K562 (cell line): ENCODE measurements around the gene CABP7. TPM values are rescaled to one million over a fixed set of nuclear protein-coding genes. Genes with fewer than 3 reads are reported as not detected.

Experiments used
- ATAC-seq: fragments of 200-7000 bp; cut with Tn5 transposase; 3 replicates; pipeline ENCODE4 v1.9.1; 2020; ENCODE audit warnings: moderate library complexity
- BruUV-seq: library from RNA; stranded (reverse); fragments of 400-500 nt; replicated peaks from 2 replicates; lab custom pipeline; 2021; lab: Mats Ljungman, UMichigan
- CTCF ChIA-PET: fragments of 300-600 bp; formaldehyde crosslinking; extraction: SDS; loops from one replicate; lab custom pipeline; 2021; ENCODE audit warnings: low intra/inter-chr PET ratio; lab: Yijun Ruan, JAX
- POLR2A ChIA-PET: fragments of 300-600, 350-650 bp; sonication (Branson Sonifier 250); formaldehyde crosslinking; extraction: SDS; loops from one replicate; lab custom pipeline; 2021; ENCODE audit warnings: antibody characterized with exemption, inconsistent platforms; lab: Yijun Ruan, JAX
- DNase-seq, 4 experiments: peaks; one replicate each; pipeline versions ENCODE4 v3.0.0 to v3.0.0-alpha.2; 2011 to 2018; ENCODE audit warnings: low spot score in 3 of 4, mixed read lengths in 3 of 4; ENCODE audit errors: extremely low read depth in 1 of 4
- FAIRE-seq: peaks from 2 replicates; lab custom pipeline; 2011; peaks lifted over from hg19 to GRCh38; lab: Jason Lieb, UNC
- H2AFZ ChIP-seq: 2 replicates; pipeline ENCODE4 v1.6.0; 2011; ENCODE audit warnings: low read depth, low read length, control low read depth, inconsistent platforms
- H3K27ac ChIP-seq: fragments of 200-600 bp; 3 replicates; pipeline ENCODE4 v1.8.0; 2011; ENCODE audit warnings: low read depth, mild to moderate bottlenecking, control low read depth, inconsistent platforms, low read length, moderate library complexity, mixed read lengths; ENCODE audit errors: extremely low read depth
- H3K27me3 ChIP-seq, 2 experiments: fragments of 300-600 bp in 1 of 2; 2 replicates in 1 of 2; 3 replicates in 1 of 2; pipeline versions ENCODE4 v1.6.0 to v1.8.0; 2011; ENCODE audit warnings: inconsistent platforms in 2 of 2, low read length in 2 of 2, mild to moderate bottlenecking in 1 of 2, mixed read lengths in 1 of 2, moderate library complexity in 1 of 2; ENCODE audit not compliant: control insufficient read depth in 2 of 2, insufficient read depth in 2 of 2
- H3K36me3 ChIP-seq: fragments of 300-600 bp; 3 replicates; pipeline ENCODE4 v1.8.0; 2011; ENCODE audit warnings: mild to moderate bottlenecking, low read length, inconsistent platforms; ENCODE audit not compliant: control insufficient read depth, insufficient read depth
- H3K4me1 ChIP-seq, 2 experiments: fragments of 200-600 bp in 1 of 2; replicated peaks in 1 of 2; 2 replicates in 1 of 2; 3 replicates in 1 of 2; pipeline versions ENCODE4 v1.5.1 to v1.8.0; 2011; ENCODE audit warnings: inconsistent platforms in 2 of 2, low read length in 2 of 2, mild to moderate bottlenecking in 1 of 2, mixed read lengths in 1 of 2, moderate library complexity in 1 of 2; ENCODE audit not compliant: control insufficient read depth in 2 of 2, insufficient read depth in 2 of 2
- H3K4me2 ChIP-seq: 2 replicates; pipeline ENCODE4 v1.6.1; 2011; ENCODE audit warnings: low read length, control low read depth, inconsistent platforms, mixed read lengths; ENCODE audit not compliant: insufficient read depth
- H3K4me3 ChIP-seq: fragments of 200-600 bp; sonication (generic), shearing (Covaris generic); 2 replicates; pipeline ENCODE4 v1.5.1; 2016; ENCODE audit warnings: control low read depth, inconsistent platforms
- H3K79me2 ChIP-seq: fragments of 200-600 bp; 3 replicates; pipeline ENCODE4 v1.8.0; 2011; ENCODE audit warnings: low read length, inconsistent platforms; ENCODE audit not compliant: control insufficient read depth, insufficient read depth
- H3K9ac ChIP-seq, 2 experiments: 2 replicates each; pipeline versions ENCODE4 v1.6.0 to v1.6.1; 2011; ENCODE audit warnings: low read depth in 2 of 2, low read length in 2 of 2, control low read depth in 1 of 2, inconsistent platforms in 1 of 2, mild to moderate bottlenecking in 1 of 2, mixed read lengths in 1 of 2; ENCODE audit not compliant: insufficient read depth in 1 of 2
- H3K9me1 ChIP-seq: one replicate; pipeline ENCODE4 v1.6.0; 2011; ENCODE audit warnings: inconsistent platforms, mild to moderate bottlenecking, low read length, moderate library complexity; ENCODE audit not compliant: control insufficient read depth, insufficient read depth
- H3K9me3 ChIP-seq: replicated peaks from 2 replicates; pipeline ENCODE4 v1.5.1; 2011; ENCODE audit warnings: low read depth, low read length, inconsistent platforms; ENCODE audit not compliant: control insufficient read depth, insufficient read depth
- H4K20me1 ChIP-seq: replicated peaks from 2 replicates; pipeline ENCODE4 v1.6.1; 2011; ENCODE audit warnings: low read length, inconsistent platforms, mixed read lengths; ENCODE audit not compliant: control insufficient read depth, insufficient read depth
- CBX5 ChIP-seq: IDR thresholded peaks from 2 replicates; pipeline ENCODE4 v1.6.1; 2014; ENCODE audit warnings: low read depth, borderline replicate concordance
- CBX8 ChIP-seq: fragments of 200-600 bp; sonication (generic); IDR thresholded peaks from 2 replicates; pipeline ENCODE4 v1.6.1; 2012; ENCODE audit warnings: borderline replicate concordance, mixed run types, low read depth, mild to moderate bottlenecking, moderate library complexity, mixed read lengths, low read length, control low read depth, inconsistent platforms; ENCODE audit not compliant: poor library complexity, severe bottlenecking; ENCODE audit errors: extremely low read depth
- DMBX1 ChIP-seq: fragments of 250-450 bp; sonication (Bioruptor Pico); IDR thresholded peaks from 2 replicates; pipeline ENCODE4 v1.8.0; 2022; ENCODE audit warnings: inconsistent platforms, mild to moderate bottlenecking, moderate library complexity, borderline replicate concordance
- HNRNPUL1 ChIP-seq: fragments of 200-400 bp; formaldehyde crosslinking; IDR thresholded peaks from 2 replicates; pipeline ENCODE4 v1.6.1; 2017; ENCODE audit warnings: low read length
- RAD21 ChIP-seq, 2 experiments: fragments of 250-450 bp in 1 of 2; fragments of 450-650 bp in 1 of 2; sonication (Bioruptor Pico) in 1 of 2; formaldehyde crosslinking in 1 of 2; IDR thresholded peaks in 1 of 2; conservative IDR thresholded peaks in 1 of 2; 2 replicates each; pipeline versions ENCODE4 v1.4.0 to v1.8.0; 2020 to 2022; ENCODE audit warnings: mild to moderate bottlenecking in 2 of 2, moderate library complexity in 1 of 2
- SMC3 ChIP-seq: conservative IDR thresholded peaks from 2 replicates; pipeline ENCODE4 v1.6.1; 2011; ENCODE audit warnings: low read depth, low read length, improper control_type of control experiment; ENCODE audit not compliant: insufficient read depth
- WGBS: fragments of 100-300 bp; shearing (Covaris generic); methylation state at CpG from one replicate; pipeline ENCODE4 v1.1.6; 2016; ENCODE audit warnings: low coverage, mixed read lengths; ENCODE audit not compliant: insufficient coverage; ENCODE audit errors: missing lambda C conversion rate; 5-methylcytosine and 5-hydroxymethylcytosine counted together
- in situ Hi-C: fragments of 300-500 bp; cut with MboI; formaldehyde crosslinking; loops from 4 replicates; pipeline ENCODE4 v1.15.0; 2018; ENCODE audit warnings: inconsistent platforms, mixed read lengths
- intact Hi-C: fragments of 100-400 bp; cut with micrococcal nuclease; formaldehyde crosslinking; loops from 2 replicates; pipeline ENCODE4 v1.14.2; 2022
- polyA plus RNA-seq, 8 experiments: library from polyadenylated mRNA; depleted of rRNA in 4 of 8; stranded (reverse) in 5 of 8; unstranded in 3 of 8; fragments of >200 nt; fragmentation: Nextera tagmentation in 2 of 8; fragmentation: Illumina TruSeq in 1 of 8; extraction: Ambion mirVana in 2 of 8; extraction: Trizol in 1 of 8; gene quantifications; 2 replicates each; pipeline versions ENCODE4 v1.2.1 to v1.2.3, GENCODE V29; 2011 to 2014; ENCODE audit warnings: inconsistent platforms in 1 of 8, missing spikeins in 1 of 8
- total RNA-seq, 7 experiments: library from RNA; depleted of rRNA in 6 of 7; stranded (reverse); fragments of >200 nt in 6 of 7; fragmentation: Illumina TruSeq in 2 of 7; extraction: Trizol in 2 of 7; gene quantifications; 2 replicates each; pipeline versions ENCODE4 v1.2.1 to v1.2.3, GENCODE V29; 2011 to 2021; ENCODE audit warnings: low replicate concordance in 1 of 7
- TF ChIP-seq, protein P1 (sequence below): sonication (generic); formaldehyde crosslinking; IDR thresholded peaks from 2 replicates; pipeline ENCODE4 v1.8.1; 2023; ENCODE audit warnings: mild to moderate bottlenecking, missing genetic modification reagents
- TF ChIP-seq, protein P2 (sequence below), 3 experiments: IDR thresholded peaks in 2 of 3; conservative IDR thresholded peaks in 1 of 3; 2 replicates each; pipeline ENCODE4 v1.5.1; 2011 to 2012; ENCODE audit warnings: low read length in 3 of 3, mild to moderate bottlenecking in 3 of 3, control low read depth in 2 of 3, improper control_type of control experiment in 1 of 3, inconsistent platforms in 1 of 3, low read depth in 1 of 3, mixed read lengths in 1 of 3, moderate library complexity in 1 of 3; ENCODE audit not compliant: insufficient read depth in 2 of 3

CABP7 gene
- total and polyA plus RNA-seq, 9 of the 15 experiments (the other 6 are each of a cell fraction or from before 2014, with no cell fraction given): not detected

DNA sequence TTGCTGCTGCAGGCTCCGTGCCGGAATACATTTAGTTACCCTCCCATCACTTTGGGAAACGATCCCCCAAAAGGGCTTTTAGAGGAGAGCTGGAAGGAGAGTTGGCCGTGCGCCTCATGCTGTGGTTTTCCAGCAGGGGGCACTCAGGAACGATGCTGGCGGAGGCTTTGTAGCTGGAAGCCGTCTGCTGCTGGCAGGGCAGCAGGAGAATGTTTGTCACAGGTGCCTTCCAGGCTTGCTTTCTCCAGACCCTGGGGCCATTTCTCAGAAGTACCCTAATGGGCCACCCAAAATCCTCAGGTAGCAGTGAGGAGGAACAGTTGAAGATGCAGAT is 30.0 kb upstream of the CABP7 start:
- no peaks in the 10 kb centered on the region for H3K9me3 ChIP-seq
- H3K4me1 ChIP-seq: peaks cover 0 to 13% of the 10 kb centered on the region in 2 experiments; a peak in 2 of 5 replicates
- FAIRE-seq (peak; percentile 55), ATAC-seq (peak; percentile 73), DNase-seq (peak in 2 of 4 experiments; percentile 43 to 50)
- H4K20me1 ChIP-seq: no peaks in the 10 kb centered on the region
- H3K27me3 ChIP-seq: no peaks in the 10 kb centered on the region
- peaks cover 25% of the 10 kb centered on the region; the same call in 1 of the 3 replicates for H3K36me3 ChIP-seq
- no peak overlapping the region for H2AFZ ChIP-seq
- CTCF ChIA-PET: interaction anchor here (0.7 to 3.0 kb wide), 3 partner anchors 37 to 399 kb away, joined by 3 to 29 read pairs (median 9); no protein-coding TSS in a partner anchor
- H3K9ac ChIP-seq: no peak overlapping the region
- no peak overlapping the region for H3K27ac ChIP-seq
- no peak overlapping the region for H3K4me2 ChIP-seq
- in situ Hi-C loops: loop anchor here (25.0 kb wide), 1 partner anchor 397 kb away; the partner anchor contains the start of gene HORMAD2
- intact Hi-C loops: no loop called here
- no peaks in the 10 kb centered on the region for H3K79me2 ChIP-seq
- BruUV-seq: no TSS peak
- POLR2A ChIA-PET: interaction anchor here (1.1 to 1.3 kb wide), 3 partner anchors 9 to 16 kb away, joined by 3 to 6 read pairs (median 5); no protein-coding TSS in a partner anchor
- no peak overlapping the region for H3K4me3 ChIP-seq
- peaks cover 2% of the 10 kb centered on the region for H3K9me1 ChIP-seq
- WGBS: 26% methylated on average over 6 of the region's 8 CpGs
- TF ChIP-seq CBX8 (no peak), DMBX1 (CRISPR knock-in tag) (no peak), HNRNPUL1 (no peak), CBX5 (no peak), RAD21 (CRISPR knock-in tag; conservative IDR thresholded peaks at IDR 0.05 in 1 of 2, IDR thresholded peaks at IDR 0.05 in 1 of 2) (peak; percentile 44 to 65), SMC3 (peak; percentile 71)
- TF ChIP-seq, protein P1, sequence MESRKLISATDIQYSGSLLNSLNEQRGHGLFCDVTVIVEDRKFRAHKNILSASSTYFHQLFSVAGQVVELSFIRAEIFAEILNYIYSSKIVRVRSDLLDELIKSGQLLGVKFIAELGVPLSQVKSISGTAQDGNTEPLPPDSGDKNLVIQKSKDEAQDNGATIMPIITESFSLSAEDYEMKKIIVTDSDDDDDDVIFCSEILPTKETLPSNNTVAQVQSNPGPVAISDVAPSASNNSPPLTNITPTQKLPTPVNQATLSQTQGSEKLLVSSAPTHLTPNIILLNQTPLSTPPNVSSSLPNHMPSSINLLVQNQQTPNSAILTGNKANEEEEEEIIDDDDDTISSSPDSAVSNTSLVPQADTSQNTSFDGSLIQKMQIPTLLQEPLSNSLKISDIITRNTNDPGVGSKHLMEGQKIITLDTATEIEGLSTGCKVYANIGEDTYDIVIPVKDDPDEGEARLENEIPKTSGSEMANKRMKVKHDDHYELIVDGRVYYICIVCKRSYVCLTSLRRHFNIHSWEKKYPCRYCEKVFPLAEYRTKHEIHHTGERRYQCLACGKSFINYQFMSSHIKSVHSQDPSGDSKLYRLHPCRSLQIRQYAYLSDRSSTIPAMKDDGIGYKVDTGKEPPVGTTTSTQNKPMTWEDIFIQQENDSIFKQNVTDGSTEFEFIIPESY (CRISPR knock-in tag): peak; percentile 83
- TF ChIP-seq, protein P2, sequence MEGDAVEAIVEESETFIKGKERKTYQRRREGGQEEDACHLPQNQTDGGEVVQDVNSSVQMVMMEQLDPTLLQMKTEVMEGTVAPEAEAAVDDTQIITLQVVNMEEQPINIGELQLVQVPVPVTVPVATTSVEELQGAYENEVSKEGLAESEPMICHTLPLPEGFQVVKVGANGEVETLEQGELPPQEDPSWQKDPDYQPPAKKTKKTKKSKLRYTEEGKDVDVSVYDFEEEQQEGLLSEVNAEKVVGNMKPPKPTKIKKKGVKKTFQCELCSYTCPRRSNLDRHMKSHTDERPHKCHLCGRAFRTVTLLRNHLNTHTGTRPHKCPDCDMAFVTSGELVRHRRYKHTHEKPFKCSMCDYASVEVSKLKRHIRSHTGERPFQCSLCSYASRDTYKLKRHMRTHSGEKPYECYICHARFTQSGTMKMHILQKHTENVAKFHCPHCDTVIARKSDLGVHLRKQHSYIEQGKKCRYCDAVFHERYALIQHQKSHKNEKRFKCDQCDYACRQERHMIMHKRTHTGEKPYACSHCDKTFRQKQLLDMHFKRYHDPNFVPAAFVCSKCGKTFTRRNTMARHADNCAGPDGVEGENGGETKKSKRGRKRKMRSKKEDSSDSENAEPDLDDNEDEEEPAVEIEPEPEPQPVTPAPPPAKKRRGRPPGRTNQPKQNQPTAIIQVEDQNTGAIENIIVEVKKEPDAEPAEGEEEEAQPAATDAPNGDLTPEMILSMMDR (IDR thresholded peaks at IDR 0.05 in 2 of 3, conservative IDR thresholded peaks at IDR 0.05 in 1 of 3; ENCODE audit: insufficient read depth in 2 of 3, low read depth in 1 of 3, low read length in 3 of 3): peak; percentile 69 to 78 (median 71)
